Measurements from ENCODE around the gene ARMS2. TPM values are rescaled to one million over a fixed set of nuclear protein-coding genes. Genes with fewer than 3 reads are reported as not detected.

The ARMS2 gene
- total RNA-seq, 2 experiments from 2014 or later: not detected

GRCh38 chr10:122446668-122447423, 7.6 kb upstream of the ARMS2 start:
- POLR2A ChIA-PET: interaction anchor here (0.6 to 1.0 kb wide), 2 partner anchors 46 to 138 kb away, joined by 3 read pairs; no protein-coding TSS in a partner anchor

DNA sequence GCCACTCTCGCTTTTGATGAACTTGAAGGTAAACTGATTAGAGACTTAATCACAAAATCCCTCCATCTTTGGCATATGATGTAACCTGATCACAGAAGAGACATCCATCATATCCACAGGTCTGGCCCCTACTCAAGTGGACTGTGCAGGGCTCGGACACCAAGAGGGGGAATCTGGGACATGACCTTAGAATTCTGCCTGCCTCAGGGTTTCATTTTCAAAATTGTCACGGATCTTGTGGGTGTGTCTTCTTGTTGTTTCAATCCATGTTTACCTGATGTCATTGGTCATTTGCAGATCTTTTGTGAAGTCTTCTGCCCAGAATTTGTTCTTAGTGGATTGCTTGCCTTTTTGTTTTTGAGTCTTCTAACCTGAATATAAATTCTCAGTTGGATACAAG, 5.9 kb upstream of the ARMS2 start:
- Mint-ChIP-seq H3K27ac (no peak overlapping the region), H3K9me3 (no peaks in the 10 kb centered on the region), H3K4me3 (no peak overlapping the region), H3K36me3 (ENCODE audit: low read depth) (no peaks in the 10 kb centered on the region), H3K4me1 (ENCODE audit: low read depth) (no peaks in the 10 kb centered on the region), H3K27me3 (peaks cover 8% of the 10 kb centered on the region)
- no peak for DNase-seq
- ChIA-PET CTCF (interaction anchor here (1.0 kb wide), 1 partner anchor 13 kb away, joined by 5 read pairs; no protein-coding TSS in a partner anchor), POLR2A (no interaction called here)
- no peak for ATAC-seq
- intact Hi-C loops (cut with micrococcal nuclease): no loop called here
- TF ChIP-seq, protein P1, sequence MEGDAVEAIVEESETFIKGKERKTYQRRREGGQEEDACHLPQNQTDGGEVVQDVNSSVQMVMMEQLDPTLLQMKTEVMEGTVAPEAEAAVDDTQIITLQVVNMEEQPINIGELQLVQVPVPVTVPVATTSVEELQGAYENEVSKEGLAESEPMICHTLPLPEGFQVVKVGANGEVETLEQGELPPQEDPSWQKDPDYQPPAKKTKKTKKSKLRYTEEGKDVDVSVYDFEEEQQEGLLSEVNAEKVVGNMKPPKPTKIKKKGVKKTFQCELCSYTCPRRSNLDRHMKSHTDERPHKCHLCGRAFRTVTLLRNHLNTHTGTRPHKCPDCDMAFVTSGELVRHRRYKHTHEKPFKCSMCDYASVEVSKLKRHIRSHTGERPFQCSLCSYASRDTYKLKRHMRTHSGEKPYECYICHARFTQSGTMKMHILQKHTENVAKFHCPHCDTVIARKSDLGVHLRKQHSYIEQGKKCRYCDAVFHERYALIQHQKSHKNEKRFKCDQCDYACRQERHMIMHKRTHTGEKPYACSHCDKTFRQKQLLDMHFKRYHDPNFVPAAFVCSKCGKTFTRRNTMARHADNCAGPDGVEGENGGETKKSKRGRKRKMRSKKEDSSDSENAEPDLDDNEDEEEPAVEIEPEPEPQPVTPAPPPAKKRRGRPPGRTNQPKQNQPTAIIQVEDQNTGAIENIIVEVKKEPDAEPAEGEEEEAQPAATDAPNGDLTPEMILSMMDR (IDR thresholded peaks at IDR 0.05): no peak

More at GRCh38 chr10:122446668-122447423, 7.6 kb upstream of the ARMS2 start:
- DNase-seq (no peak), ATAC-seq (peak; percentile 39)
- intact Hi-C loops (cut with micrococcal nuclease): no loop called here
- no peaks in the 10 kb centered on the region for H3K9me3 Mint-ChIP-seq
- TF ChIP-seq, protein P1 (IDR thresholded peaks at IDR 0.05): no peak
- peaks cover 3% of the 10 kb centered on the region for H3K27me3 Mint-ChIP-seq
- H3K4me3 Mint-ChIP-seq: no peak overlapping the region
- CTCF ChIA-PET: interaction anchor here (0.7 to 0.8 kb wide), 2 partner anchors 12 to 179 kb away, joined by 3 to 5 read pairs; no protein-coding TSS in a partner anchor
- H3K27ac Mint-ChIP-seq: no peak overlapping the region
- H3K4me1 Mint-ChIP-seq (ENCODE audit: low read depth): no peaks in the 10 kb centered on the region
- no peaks in the 10 kb centered on the region for H3K36me3 Mint-ChIP-seq (ENCODE audit: low read depth)

- ChIA-PET CTCF (interaction anchor here (2.0 kb wide), 1 partner anchor 14 kb away, joined by 10 read pairs; no protein-coding TSS in a partner anchor), POLR2A (no interaction called here)
- no peaks in the 10 kb centered on the region for H3K9me3 Mint-ChIP-seq
- no peak for DNase-seq
- intact Hi-C loops (cut with micrococcal nuclease): no loop called here
- no peaks in the 10 kb centered on the region for H3K4me1 Mint-ChIP-seq (ENCODE audit: low read depth)
- H3K4me3 Mint-ChIP-seq: no peak overlapping the region
- H3K36me3 Mint-ChIP-seq (ENCODE audit: low read depth): no peaks in the 10 kb centered on the region
- TF ChIP-seq, protein P1 (IDR thresholded peaks at IDR 0.05): no peak
- no peak overlapping the region for H3K27ac Mint-ChIP-seq
- no peak for ATAC-seq
- H3K27me3 Mint-ChIP-seq: peaks cover 8% of the 10 kb centered on the region
These were observed 5.3 kb upstream of the ARMS2 start for GRCh38 chr10:122449153-122449552.

DNA sequence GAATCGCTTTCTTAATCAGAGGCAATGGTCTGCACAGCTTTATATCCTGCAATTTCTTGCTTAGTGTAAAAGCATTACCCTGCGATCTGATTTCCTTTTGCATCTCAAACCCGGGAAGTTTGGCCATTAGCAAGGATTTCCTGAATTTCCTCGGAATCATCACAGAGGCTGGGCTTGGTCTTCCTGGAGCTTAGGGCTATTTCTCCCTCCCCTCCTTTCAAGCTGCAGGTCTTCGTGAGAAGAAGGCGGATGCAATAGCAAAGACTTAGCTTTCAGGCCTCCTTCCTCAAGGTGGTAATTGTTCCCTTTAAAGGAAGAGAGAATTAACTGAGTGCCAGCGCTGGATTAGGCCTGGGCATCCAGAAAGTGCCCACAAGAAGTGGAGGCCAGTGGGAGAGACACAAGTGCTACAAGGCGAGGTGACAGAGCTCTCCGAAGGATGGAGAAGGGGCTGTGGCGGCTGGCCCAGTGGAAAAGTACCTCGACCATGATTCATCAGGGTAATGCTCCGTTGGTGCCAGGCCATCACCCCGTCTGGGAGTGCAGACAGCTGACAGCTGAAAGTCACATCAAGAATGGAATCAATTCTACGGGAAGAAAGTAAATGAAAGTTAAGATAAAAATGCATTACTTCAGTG, 4.0 kb upstream of the ARMS2 start:
- CTCF ChIA-PET: interaction anchor here (1.1 to 2.0 kb wide), 3 partner anchors 15 to 142 kb away, joined by 3 to 10 read pairs (median 3); no protein-coding TSS in a partner anchor
- H3K27ac Mint-ChIP-seq: no peak overlapping the region
- no peaks in the 10 kb centered on the region for H3K4me1 Mint-ChIP-seq (ENCODE audit: low read depth)
- TF ChIP-seq, protein P1 (IDR thresholded peaks at IDR 0.05): no peak
- no peaks in the 10 kb centered on the region for H3K9me3 Mint-ChIP-seq
- H3K36me3 Mint-ChIP-seq (ENCODE audit: low read depth): no peaks in the 10 kb centered on the region
- peaks cover 7% of the 10 kb centered on the region for H3K27me3 Mint-ChIP-seq
- intact Hi-C loops (cut with micrococcal nuclease): loop anchor here (10.0 kb wide), 1 partner anchor 114 kb away; the partner anchor contains the start of gene DMBT1
- H3K4me3 Mint-ChIP-seq: no peak overlapping the region
- POLR2A ChIA-PET: no interaction called here
- ATAC-seq: no peak
- no peak for DNase-seq

All from activated CD8-positive, alpha-beta T cell treated with anti-CD3 and anti-CD28 coated beads for 36 hours (primary cell).